Epithelial cell of alveolus of lung (primary cell): ENCODE results near the gene IL1RL1. TPM values are rescaled to one million over a fixed set of nuclear protein-coding genes. Genes with fewer than 3 reads are reported as not detected.

Experiments
- total RNA-seq: library from RNA; depleted of rRNA; stranded (reverse); fragments of >200 nt; gene quantifications from 2 replicates; pipeline ENCODE4 v1.2.1, GENCODE V29; 2015

The IL1RL1 gene
- total RNA-seq, result 2.1 and 108 TPM in 2 replicates

GRCh38 chr2:102310964-102311640, at the start of gene IL1RL1:
Gene IL1RL1 (plus strand): TSS chr2:102311563. CDS start chr2:102338265, 26,702 bp downstream.

GRCh38 chr2:102355526-102356380, 44.4 kb downstream of the IL1RL1 start, which contains the start of gene IL18R1:
Gene IL18R1 (plus strand): TSS chr2:102355796. CDS start chr2:102362661, 6,865 bp downstream.

Other genes with a start within 250 kb of the IL1RL1 start
- gene IL1R1, start 168.8 kb upstream of the IL1RL1 start, total RNA-seq, result 30.5 and 377 TPM in 2 replicates
- 0.52 and 0.88 TPM in 2 replicates for gene IL1RL2, start 124.5 kb upstream of the IL1RL1 start, total RNA-seq
- gene IL18R1, start 44.2 kb downstream of the IL1RL1 start, total RNA-seq, result 3.1 and 57.0 TPM in 2 replicates
- gene IL18RAP, start 111.6 kb downstream of the IL1RL1 start, total RNA-seq, result 0.26 and 0.32 TPM in 2 replicates
- gene SLC9A4, start 161.7 kb downstream of the IL1RL1 start, total RNA-seq, result not detected in 2 replicates